B cell (primary cell): ENCODE results near the gene MTHFR.

Source experiments
- CTCF ChIP-seq: fragments of 200-600 bp; IDR thresholded peaks from one replicate; pipeline ENCODE4 v1.8.0; 2022; ENCODE audit warnings: antibody characterized with exemption, mild to moderate bottlenecking
- EZH2 ChIP-seq: IDR thresholded peaks from 2 replicates; pipeline ENCODE4 v1.6.1; 2012; ENCODE audit warnings: borderline replicate concordance, low read depth, mild to moderate bottlenecking, moderate library complexity, low read length; ENCODE audit not compliant: insufficient read depth, poor library complexity, severe bottlenecking

GRCh38 chr1:11797525-11798216 is 8.1 kb downstream of the MTHFR start:
- no peak for TF ChIP-seq CTCF
- no peak for TF ChIP-seq EZH2
